SU-DHL-6 (cell line): ENCODE data around the gene PDE6A.

Source experiments
- EZH2phosphoT487 ChIP-seq: fragments of 200-600 bp; sonication (generic), shearing (Covaris generic); conservative IDR thresholded peaks from 2 replicates; pipeline ENCODE4 v1.6.1; 2018; ENCODE audit warnings: mild to moderate bottlenecking, antibody characterized with exemption, low read length, moderate library complexity, mixed read lengths
- TF ChIP-seq, protein P1 (sequence below): fragments of 200-600 bp; sonication (generic); IDR thresholded peaks from one replicate; pipeline ENCODE4 v1.5.1; 2017; ENCODE audit warnings: antibody characterized with exemption, mild to moderate bottlenecking, low read length, moderate library complexity; ENCODE audit not compliant: insufficient read depth, poor library complexity, severe bottlenecking

DNA sequence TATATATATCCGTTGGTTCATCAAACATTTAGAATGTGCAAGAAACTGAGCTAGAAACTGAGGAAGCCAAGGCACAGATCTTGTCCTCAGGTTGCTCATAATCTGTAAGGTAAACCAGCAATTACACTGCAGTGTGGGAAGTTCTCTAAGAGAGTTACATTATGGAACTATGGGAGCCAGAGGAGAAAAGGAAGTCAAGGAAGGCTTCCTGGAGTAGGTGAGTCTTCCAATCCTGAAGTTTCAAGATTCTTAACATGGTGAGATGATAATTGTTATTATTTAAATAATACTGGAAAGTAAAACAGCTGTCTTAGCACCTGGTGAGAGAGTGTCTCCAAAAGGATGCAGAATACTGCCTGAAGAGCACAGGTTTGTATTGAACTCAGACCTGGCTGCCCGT lies 44.2 kb downstream of the PDE6A start:
- TF ChIP-seq, protein P1, sequence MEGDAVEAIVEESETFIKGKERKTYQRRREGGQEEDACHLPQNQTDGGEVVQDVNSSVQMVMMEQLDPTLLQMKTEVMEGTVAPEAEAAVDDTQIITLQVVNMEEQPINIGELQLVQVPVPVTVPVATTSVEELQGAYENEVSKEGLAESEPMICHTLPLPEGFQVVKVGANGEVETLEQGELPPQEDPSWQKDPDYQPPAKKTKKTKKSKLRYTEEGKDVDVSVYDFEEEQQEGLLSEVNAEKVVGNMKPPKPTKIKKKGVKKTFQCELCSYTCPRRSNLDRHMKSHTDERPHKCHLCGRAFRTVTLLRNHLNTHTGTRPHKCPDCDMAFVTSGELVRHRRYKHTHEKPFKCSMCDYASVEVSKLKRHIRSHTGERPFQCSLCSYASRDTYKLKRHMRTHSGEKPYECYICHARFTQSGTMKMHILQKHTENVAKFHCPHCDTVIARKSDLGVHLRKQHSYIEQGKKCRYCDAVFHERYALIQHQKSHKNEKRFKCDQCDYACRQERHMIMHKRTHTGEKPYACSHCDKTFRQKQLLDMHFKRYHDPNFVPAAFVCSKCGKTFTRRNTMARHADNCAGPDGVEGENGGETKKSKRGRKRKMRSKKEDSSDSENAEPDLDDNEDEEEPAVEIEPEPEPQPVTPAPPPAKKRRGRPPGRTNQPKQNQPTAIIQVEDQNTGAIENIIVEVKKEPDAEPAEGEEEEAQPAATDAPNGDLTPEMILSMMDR = no peak
- TF ChIP-seq EZH2phosphoT487 = no peak
